Measurements from ENCODE around the gene LCN10. TPM values are rescaled to one million over a fixed set of nuclear protein-coding genes. Genes with fewer than 3 reads are reported as not detected.

Gene LCN10
- total and polyA plus RNA-seq, 2 of the 13 experiments (the other 11 are each of a cell fraction or from before 2014, with no cell fraction given), result 0.53 to 0.61 TPM

- TF ChIP-seq ZBTB14 (CRISPR knock-in tag; IDR thresholded peaks at IDR 0.05), result no peak
- TF ChIP-seq ARHGAP35 (CRISPR knock-in tag; IDR thresholded peaks at IDR 0.05; ENCODE audit: borderline replicate concordance), result no peak
- TF ChIP-seq RFXANK (CRISPR knock-in tag; IDR thresholded peaks at IDR 0.05), result no peak
- TF ChIP-seq ZNF235 (CRISPR knock-in tag; IDR thresholded peaks at IDR 0.05; ENCODE audit: borderline replicate concordance), result no peak
- no peak for TF ChIP-seq HES4 (CRISPR knock-in tag; IDR thresholded peaks at IDR 0.05; ENCODE audit: borderline replicate concordance)
- no peak for TF ChIP-seq SMAD9 (CRISPR knock-in tag; IDR thresholded peaks at IDR 0.05)
- no peak for TF ChIP-seq RARG (CRISPR knock-in tag; IDR thresholded peaks at IDR 0.05; ENCODE audit: low read depth)
- no peak for TF ChIP-seq MBD4 (IDR thresholded peaks at IDR 0.05; ENCODE audit: borderline replicate concordance, low read length)
- TF ChIP-seq MAFF (IDR thresholded peaks at IDR 0.05; ENCODE audit: low read depth, low read length), result no peak
- no peak for TF ChIP-seq NRL (CRISPR knock-in tag; IDR thresholded peaks at IDR 0.05; ENCODE audit: borderline replicate concordance)
- peak; percentile 53 for TF ChIP-seq POLR2AphosphoS5 (IDR thresholded peaks at IDR 0.05; ENCODE audit: low read depth, low read length)
- no peak for TF ChIP-seq JDP2 (CRISPR knock-in tag; IDR thresholded peaks at IDR 0.05; ENCODE audit: borderline replicate concordance)
- peak; percentile 91 for TF ChIP-seq STAG1 (CRISPR knock-in tag; IDR thresholded peaks at IDR 0.05)
- TF ChIP-seq HOXD1 (CRISPR knock-in tag; IDR thresholded peaks at IDR 0.05), result no peak
- TF ChIP-seq, protein P1, sequence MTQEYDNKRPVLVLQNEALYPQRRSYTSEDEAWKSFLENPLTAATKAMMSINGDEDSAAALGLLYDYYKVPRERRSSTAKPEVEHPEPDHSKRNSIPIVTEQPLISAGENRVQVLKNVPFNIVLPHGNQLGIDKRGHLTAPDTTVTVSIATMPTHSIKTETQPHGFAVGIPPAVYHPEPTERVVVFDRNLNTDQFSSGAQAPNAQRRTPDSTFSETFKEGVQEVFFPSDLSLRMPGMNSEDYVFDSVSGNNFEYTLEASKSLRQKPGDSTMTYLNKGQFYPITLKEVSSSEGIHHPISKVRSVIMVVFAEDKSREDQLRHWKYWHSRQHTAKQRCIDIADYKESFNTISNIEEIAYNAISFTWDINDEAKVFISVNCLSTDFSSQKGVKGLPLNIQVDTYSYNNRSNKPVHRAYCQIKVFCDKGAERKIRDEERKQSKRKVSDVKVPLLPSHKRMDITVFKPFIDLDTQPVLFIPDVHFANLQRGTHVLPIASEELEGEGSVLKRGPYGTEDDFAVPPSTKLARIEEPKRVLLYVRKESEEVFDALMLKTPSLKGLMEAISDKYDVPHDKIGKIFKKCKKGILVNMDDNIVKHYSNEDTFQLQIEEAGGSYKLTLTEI (CRISPR knock-in tag; conservative IDR thresholded peaks at IDR 0.05), result no peak
- no peak for TF ChIP-seq ZNF3 (CRISPR knock-in tag; IDR thresholded peaks at IDR 0.05)
- no peak for TF ChIP-seq PCBP1 (IDR thresholded peaks at IDR 0.05; ENCODE audit: borderline replicate concordance, low read depth, low read length)
- TF ChIP-seq PCBP2 (optimal IDR thresholded peaks at IDR 0.05; ENCODE audit: low read depth, low read length, poor library complexity, severe bottlenecking), result no peak
- TF ChIP-seq, protein P2, sequence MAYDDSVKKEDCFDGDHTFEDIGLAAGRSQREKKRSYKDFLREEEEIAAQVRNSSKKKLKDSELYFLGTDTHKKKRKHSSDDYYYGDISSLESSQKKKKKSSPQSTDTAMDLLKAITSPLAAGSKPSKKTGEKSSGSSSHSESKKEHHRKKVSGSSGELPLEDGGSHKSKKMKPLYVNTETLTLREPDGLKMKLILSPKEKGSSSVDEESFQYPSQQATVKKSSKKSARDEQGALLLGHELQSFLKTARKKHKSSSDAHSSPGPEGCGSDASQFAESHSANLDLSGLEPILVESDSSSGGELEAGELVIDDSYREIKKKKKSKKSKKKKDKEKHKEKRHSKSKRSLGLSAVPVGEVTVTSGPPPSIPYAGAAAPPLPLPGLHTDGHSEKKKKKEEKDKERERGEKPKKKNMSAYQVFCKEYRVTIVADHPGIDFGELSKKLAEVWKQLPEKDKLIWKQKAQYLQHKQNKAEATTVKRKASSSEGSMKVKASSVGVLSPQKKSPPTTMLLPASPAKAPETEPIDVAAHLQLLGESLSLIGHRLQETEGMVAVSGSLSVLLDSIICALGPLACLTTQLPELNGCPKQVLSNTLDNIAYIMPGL (CRISPR knock-in tag; IDR thresholded peaks at IDR 0.05; ENCODE audit: borderline replicate concordance in 1 of 2, low read depth in 1 of 2), result peak; percentile 50 to 68; a peak in 2 of 4 replicates
- TF ChIP-seq NFAT5 (CRISPR knock-in tag; IDR thresholded peaks at IDR 0.05), result no peak
- TF ChIP-seq RFX1 (IDR thresholded peaks at IDR 0.05), result no peak
Measured at GRCh38 chr9:136787690-136788400, 45.1 kb upstream of the LCN10 start (continued).
